Fibroblast of the conjunctiva (primary cell): Measurements from ENCODE around the gene WNT7B.
"Not testable (repeated sequence)": the region's sequence is repeated elsewhere in the genome, so short reads cannot be mapped to it uniquely, and the experiment has no call there.

Experiments
- DNase-seq: peaks from one replicate; pipeline ENCODE4 v3.0.0-alpha.2; 2010; ENCODE audit warnings: low read depth

WNT7B gene

DNA sequence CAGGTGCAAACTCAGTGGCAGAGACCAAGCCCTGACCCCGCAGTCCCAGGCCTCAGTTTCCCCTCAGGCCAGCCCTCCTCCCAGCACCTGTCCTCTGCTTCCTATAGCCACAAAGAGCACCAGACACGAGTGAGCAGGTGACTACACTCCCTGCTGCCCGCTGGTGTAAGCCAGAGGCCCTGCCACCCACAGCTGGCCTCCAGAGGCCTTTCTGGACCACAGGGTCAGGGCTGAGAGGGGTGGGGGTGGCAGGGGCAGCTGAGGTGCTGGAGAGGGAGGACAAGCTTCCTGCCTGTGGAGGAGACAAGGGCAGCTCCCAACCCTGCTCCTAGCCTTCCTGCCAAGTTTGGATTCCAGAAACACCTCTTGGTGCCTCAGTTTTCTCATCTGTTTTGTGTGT is 31.3 kb upstream of the WNT7B start:
- DNase-seq, result no peak

- peak; percentile 80 for DNase-seq
Observed at GRCh38 chr22:46007848-46008261, 30.9 kb upstream of the WNT7B start.

- DNase-seq, result peak; percentile 41
Observed at GRCh38 chr22:46007003-46007847, 30.3 kb upstream of the WNT7B start.

- DNase-seq, result peak; percentile 86
Observed at GRCh38 chr22:46006379-46007002, 29.5 kb upstream of the WNT7B start.

DNA sequence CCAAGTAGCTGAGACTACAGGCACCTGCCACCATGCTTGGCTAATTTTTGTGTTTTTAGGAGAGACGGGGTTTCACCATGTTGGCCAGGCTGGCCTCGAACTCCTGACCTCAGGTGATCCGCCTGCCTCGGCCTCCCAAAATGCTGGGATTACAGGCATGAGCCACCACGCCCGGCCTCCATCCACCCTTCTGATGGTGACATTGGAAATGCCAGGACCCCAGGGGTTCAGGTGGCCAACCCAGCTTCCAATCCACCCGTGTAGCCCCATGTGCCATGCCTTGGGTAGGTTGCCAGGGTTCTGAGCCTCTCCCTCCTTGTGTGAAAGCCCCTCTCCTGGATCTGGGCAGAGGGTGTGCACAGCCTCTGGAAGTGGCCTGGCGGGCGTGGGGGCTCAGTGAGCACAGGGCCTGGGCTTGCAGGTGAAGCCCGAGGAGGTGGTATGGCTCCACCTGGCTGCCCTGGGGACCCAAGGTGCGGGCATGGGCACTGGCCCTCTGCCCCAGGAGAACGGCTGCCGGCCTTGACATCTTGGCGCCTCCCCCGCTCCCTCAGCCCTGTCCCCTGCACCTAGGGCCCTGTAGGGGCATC is 28.2 kb upstream of the WNT7B start:
- not testable (repeated sequence) for DNase-seq

GRCh38 chr22:46004105-46004866 is 27.3 kb upstream of the WNT7B start:
- DNase-seq, result no peak

GRCh38 chr22:46003271-46004091 is 26.5 kb upstream of the WNT7B start:
- DNase-seq, result no peak

DNA sequence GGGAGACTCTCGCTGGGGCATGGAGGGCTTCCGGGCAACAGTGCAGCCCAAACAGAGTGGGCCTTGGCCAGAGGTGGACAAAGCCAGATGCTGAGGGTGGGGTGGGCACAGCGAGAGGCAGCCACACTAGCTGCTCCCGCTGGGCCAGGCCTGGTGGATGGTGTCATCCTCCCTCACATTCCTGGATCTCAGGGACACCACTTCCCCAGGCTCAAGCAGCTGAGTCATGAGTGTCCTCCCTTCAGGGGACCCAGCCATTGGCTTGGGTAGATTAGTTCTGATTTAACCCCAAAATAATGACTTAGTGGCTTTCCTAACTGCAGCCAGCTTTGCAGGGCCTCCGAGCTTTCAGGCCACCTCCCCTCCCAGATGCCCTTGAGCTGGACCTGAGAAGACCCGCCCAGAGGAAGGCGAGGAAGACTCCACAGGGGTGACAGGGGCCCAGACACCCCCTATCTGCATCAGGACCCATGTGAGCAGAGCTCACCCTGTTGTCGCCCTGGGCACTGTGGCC is 25.9 kb upstream of the WNT7B start:
- DNase-seq, result no peak

DNA sequence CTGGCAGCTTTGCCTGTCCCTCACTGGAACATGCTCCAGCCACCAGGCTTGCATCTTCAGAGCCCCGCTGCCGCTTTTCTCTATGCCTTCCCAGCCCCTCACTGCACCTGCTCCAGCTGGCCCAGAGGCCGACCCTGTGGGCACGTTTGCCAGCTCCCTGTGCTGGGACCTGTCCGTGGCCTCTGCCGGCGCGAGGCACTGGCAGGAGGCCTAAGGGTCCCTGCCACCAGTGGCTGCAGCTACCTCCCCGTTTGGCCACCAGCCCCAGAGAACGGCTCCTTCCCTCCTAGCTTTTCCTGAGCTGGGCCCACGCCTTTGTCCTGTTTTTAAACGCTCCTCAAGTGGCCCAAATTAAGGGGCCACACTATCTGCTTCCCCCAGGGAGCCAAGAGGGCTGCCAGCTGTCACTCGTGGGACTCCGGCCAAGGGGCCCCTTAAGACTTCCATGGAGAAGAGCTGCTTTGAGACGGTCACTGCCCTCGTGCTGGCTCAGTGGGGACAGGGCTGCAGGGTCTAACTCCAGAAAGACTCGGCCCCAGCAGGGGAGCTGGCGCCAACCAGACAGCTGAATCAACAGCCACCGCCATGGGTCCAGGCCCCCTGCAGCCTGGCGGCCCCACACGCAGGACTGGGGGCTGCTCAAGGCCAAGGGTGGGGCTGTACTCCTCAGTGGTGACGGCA is 24.6 kb upstream of the WNT7B start:
- DNase-seq, result no peak

DNA sequence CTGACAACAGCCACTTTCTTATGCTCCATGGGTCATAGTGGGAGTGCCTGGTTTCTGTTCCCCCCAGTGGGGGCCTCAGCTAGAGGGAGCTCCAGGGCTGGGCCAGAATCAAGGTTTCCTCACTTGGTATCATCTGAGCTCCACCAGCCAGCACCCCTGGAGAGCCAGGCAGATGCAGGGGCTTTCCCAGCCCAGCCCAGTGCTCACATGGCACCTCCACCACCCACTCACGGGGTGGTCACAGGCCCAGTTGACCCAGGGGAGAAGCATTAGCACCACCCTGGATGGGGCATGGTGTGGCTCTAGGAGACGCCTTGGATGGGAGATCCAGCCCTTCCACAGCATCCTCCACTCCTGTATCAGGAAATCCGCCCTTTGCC is 24.1 kb upstream of the WNT7B start:
- no peak for DNase-seq

GRCh38 chr22:46000081-46001027 is 23.4 kb upstream of the WNT7B start:
- DNase-seq, result no peak

DNA sequence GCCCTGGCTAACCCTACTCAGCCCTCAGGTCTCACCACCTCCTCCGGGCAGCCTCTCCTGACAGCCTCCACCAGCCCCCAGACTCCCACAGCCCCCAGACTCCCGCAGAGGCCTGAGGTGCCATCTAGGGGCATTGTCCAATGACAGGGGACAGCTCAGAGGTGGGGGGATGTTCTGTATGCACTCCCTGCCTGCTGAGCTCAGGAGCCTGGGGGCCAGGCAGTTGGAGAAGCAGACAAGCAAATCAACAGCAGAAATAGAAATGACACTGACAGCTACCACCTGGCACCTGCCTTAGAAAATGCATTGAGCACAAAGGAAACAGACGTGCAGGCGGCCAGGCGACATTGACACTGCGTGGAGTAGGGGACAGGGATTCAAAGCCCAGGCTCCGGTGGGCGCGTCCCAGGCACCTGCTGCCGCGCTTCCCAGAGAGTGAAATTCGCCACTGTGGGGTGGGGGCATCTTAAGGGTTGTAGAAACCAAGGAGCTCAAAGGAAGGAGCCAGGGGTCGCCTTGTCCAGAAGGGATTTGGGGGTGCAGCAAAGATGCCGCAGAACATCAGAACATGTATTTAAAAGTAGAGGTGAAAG is 22.5 kb upstream of the WNT7B start:
- DNase-seq, result no peak

- no peak for DNase-seq
Observed at GRCh38 chr22:45998638-45999378, 21.8 kb upstream of the WNT7B start.

- no peak for DNase-seq
Observed at GRCh38 chr22:45997777-45998637, 21.0 kb upstream of the WNT7B start.

DNA sequence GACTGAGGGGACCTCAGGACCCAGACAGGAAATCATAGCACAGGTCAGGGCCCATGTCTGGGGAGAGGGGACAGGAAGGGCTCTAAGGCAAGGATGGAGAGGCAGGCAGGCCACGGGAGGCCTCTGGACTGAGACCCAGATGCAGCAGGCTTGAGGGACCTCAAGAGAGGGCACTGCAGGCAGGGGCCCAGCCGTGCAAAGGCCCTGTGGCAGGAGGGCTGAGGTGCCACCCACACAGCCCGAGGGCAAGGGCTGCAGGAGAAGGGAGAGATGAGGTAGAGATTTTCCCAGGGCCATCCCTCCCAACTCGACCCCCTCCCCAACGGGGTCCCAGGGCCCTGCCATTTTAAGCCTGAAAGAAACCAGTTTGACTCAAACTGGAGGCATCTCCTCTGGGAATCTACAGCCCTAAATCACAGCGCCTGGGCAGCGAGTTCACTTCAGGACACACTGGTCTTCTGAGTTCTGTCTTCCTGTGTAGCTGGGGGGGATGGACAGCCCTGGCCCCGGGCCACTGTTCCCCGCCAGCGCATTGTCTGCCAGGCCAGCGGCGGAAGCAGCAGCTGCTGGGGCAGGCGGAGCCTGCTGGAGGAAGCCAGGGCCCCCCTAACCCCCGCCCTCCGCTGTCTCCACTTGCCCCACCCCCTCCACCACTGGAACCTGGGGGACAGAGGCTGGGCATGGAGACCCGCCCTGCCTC is 20.3 kb upstream of the WNT7B start:
- DNase-seq, result peak; percentile 93

GRCh38 chr22:45996241-45997076 is 19.5 kb upstream of the WNT7B start:
- no peak for DNase-seq
